ENCODE measurements around the gene KRT37. TPM values are rescaled to one million over a fixed set of nuclear protein-coding genes. Genes with fewer than 3 reads are reported as not detected.
"Not testable (repeated sequence)": the region's sequence is repeated elsewhere in the genome, so short reads cannot be mapped to it uniquely, and the experiment has no call there.

Gene KRT37
- total RNA-seq, 4 donors from 2014 or later = not detected

- DNase-seq (ENCODE audit: low spot score) (no peak), ATAC-seq (ENCODE audit: low FRiP score) (no peak)
- no peak for TF ChIP-seq CTCF (IDR thresholded peaks at IDR 0.05)
Measured at GRCh38 chr17:41428591-41429291, 4.4 kb upstream of the KRT37 start.

- ATAC-seq (ENCODE audit: low FRiP score); DNase-seq (ENCODE audit: low spot score): not testable (repeated sequence)
Measured at GRCh38 chr17:41422586-41422985, 1.8 kb downstream of the KRT37 start.

GRCh38 chr17:41421617-41422016 lies 2.8 kb downstream of the KRT37 start:
- DNase-seq (ENCODE audit: low spot score) (no peak), ATAC-seq (ENCODE audit: low FRiP score) (no peak)
- no peak for TF ChIP-seq CTCF (IDR thresholded peaks at IDR 0.05)

GRCh38 chr17:41421116-41421515 lies 3.3 kb downstream of the KRT37 start:
- DNase-seq (ENCODE audit: low spot score) = no peak
- ATAC-seq (ENCODE audit: low FRiP score) = no peak
- no peak for TF ChIP-seq CTCF (IDR thresholded peaks at IDR 0.05)

GRCh38 chr17:41420134-41420533 lies 4.3 kb downstream of the KRT37 start:
- no peak for ATAC-seq (ENCODE audit: low FRiP score)
- DNase-seq (ENCODE audit: low spot score) = no peak

GRCh38 chr17:41419716-41420115 lies 4.7 kb downstream of the KRT37 start:
- DNase-seq (ENCODE audit: low spot score) (no peak), ATAC-seq (ENCODE audit: low FRiP score) (no peak)
- no peak for TF ChIP-seq CTCF (IDR thresholded peaks at IDR 0.05)

More at GRCh38 chr17:41420134-41420533, 4.3 kb downstream of the KRT37 start:
- no peak for TF ChIP-seq CTCF (IDR thresholded peaks at IDR 0.05)

- DNase-seq (ENCODE audit: low spot score) = no peak
- ATAC-seq (ENCODE audit: low FRiP score) = no peak
- no peak for TF ChIP-seq CTCF (IDR thresholded peaks at IDR 0.05)
Measured at GRCh38 chr17:41418116-41418860, 6.1 kb downstream of the KRT37 start.
